T-helper 1 cell treated with Interleukin-12 subunit alpha and Interleukin-12 subunit beta and Interleukin-4 antibody, amounts not matched to agents 30 ng/mL and 1 ng/mL, for 36 hours (primary cell): Measurements from ENCODE around the gene PAPPA2. TPM values are rescaled to one million over a fixed set of nuclear protein-coding genes. Genes with fewer than 3 reads are reported as not detected.

Experiments
- intact Hi-C: fragments of 100-400 bp; cut with micrococcal nuclease; formaldehyde crosslinking; loops from one replicate; pipeline ENCODE4 v1.15.1; 2024
- total RNA-seq: library from RNA; stranded (reverse); gene quantifications from 2 replicates; pipeline ENCODE4 v1.2.3, GENCODE V29; 2022

Gene PAPPA2
- total RNA-seq, 1 donor from 2014 or later = 0.12 TPM

DNA sequence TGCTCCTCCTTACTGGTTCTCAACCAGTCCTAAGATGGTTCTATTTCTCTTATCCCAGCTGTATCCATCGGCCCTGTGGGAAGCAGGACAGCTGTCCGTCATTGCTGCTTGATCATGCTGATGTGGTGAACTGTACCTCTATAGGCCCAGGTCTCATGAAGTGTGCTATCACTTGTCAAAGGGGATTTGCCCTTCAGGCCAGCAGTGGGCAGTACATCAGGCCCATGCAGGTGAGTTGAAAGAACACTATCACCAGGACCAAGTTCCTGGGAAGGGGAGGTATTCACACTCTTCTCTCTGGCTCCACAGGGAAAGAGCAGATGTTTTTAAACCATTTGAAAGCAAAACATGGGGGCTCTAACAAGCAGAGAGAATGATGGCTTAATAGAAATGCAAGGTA is 302.6 kb downstream of the PAPPA2 start:
- intact Hi-C loops = no loop called here

DNA sequence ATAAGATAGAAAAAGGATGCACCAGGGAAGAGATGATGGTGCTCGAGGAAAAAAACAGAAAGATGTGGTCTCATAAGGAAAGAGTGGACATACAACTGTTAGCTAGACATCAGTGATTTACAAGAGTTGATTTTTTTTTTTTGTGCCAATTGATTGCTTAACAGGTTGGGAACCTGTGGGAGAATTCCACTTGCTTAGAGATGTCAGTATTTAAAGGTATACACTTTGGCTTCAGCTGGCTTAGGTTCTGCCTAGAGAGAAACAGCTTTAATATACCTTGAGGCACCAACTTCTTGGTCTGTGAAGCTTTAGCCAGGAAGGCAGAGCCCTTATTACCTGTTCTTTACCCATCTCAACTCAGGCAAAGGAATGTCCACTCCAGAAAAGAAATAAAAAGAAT is 303.8 kb downstream of the PAPPA2 start:
- intact Hi-C loops = no loop called here

DNA sequence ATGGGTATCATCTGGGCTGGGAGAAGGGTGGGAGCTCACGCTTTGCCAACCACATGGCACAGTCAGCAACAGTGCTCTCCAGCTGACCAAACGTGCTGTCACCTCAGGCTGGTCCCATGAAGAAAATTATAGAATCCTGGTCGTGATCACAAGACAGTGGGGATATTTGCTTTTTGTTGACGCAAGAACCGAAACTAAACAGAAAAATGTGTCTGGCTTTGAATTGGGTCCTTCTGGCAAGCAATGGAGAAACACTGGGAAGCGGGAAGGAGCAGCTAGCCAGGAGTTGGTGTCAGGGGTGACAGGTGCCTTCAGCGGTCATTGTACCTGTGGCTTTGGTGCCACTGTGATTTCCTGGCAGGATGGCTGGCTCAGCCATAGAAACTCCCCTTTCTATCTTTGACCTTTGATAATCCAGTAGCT is 304.8 kb downstream of the PAPPA2 start:
- intact Hi-C loops = no loop called here

DNA sequence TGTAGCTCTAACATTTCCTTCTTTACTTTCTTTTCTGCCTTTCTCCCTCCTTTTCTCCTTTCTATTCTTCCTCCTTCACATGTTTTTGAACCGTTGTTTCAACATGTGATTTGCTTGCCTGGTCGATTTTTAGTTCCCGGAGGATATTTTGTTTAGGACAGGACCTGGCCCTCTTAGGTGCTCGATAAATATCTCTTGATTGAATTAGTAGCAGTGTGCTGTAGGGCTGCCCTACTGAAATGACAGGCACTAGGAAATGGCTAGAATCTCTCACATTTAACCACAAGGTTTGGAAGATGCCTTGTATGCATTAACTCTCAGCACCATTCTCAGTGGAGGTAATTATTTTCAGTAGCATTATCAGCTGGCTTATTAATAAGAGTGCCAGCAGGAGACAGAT is 305.6 kb downstream of the PAPPA2 start:
- intact Hi-C loops = no loop called here

DNA sequence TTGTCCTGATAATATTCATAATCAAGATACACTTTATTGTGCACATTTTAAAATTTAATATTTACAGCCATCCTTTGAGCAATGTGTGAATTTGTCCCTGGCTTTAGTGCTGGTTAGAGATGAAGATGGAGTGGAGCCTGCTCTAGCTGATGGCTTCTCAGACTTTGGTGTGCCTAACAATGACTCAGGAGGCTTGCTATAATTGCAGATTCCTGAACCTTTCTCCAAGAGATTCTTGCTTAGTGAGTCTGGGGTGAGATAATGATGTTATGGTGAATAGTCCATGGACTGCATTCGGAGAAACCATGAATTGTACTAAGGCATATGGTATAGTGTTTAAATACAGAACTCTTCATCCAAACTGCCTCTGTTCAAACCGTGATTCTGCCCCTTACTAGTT is 307.1 kb downstream of the PAPPA2 start:
- intact Hi-C loops = no loop called here

DNA sequence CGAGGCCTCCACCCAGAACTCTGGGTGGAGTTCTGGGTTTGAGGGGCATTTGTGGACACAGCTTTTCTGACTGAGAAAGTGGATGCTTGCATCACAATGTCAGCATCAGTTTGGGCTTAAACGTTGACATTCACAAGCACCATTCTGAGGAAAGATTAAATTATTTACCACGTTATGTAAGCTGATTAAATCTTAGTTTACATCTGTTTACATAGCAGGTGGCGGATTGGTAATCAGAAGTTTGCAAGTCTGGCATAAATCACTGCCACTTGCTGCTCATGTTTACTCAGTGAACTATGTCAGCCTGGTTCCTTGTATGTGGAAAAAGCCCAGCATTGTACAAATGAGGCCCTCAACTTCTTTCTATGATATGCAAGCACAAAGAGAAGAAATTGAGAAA is 310.1 kb downstream of the PAPPA2 start:
- intact Hi-C loops = no loop called here

DNA sequence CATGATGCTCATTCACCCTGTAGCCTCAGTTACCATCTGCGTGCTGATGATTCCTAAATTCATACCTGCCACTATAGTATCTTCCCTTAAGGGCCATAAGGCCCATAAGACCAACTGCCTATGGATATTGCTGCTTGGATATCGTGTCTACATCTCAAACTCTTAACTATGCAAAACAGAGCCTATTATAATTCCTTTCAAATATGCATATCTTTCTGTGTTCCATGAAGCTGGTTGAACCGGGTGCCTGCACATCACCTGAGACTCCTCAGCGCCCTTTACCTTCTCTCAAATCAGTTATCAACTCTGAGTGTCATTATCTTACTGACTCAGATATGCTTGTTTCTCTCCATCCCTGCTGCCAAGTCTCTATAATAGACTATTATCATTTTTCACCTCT is 311.2 kb downstream of the PAPPA2 start:
- intact Hi-C loops = no loop called here

DNA sequence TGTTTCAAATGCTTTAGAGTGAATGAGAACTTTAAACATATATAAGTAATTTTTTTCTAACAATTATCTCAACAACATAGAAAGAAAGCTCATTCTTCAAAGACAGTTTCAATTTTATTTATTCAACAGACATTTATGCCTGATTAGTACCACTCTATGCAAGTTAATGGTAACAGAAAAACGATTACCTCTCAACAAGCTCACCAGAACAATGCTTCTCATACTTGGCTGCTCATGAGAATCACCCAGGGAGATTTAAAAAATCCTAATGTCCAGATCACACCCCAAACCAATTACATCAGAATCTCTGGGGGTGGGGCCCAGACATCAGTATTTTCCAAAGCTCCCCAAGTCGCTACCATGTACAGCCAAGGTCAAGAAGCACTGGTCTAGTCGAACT is 312.4 kb downstream of the PAPPA2 start:
- intact Hi-C loops = no loop called here

DNA sequence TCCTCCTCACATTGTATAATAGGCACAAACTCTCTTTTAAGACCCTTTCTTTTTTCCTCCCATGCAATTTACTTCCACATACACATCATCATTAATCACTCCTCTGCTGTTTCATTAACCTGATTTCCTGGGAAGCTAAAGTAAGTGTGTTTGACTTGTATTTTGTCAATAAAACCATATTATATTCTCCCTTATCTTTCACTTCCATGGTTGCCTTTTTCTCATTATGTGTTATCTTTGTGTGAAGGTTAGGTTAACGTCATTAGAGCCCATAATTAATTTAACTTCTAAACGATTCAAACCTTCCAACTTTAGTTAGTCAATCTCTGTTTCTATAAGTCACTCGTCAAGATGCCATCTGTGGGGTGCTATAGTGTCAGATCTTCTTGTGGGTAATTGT is 313.0 kb downstream of the PAPPA2 start:
- intact Hi-C loops = no loop called here

DNA sequence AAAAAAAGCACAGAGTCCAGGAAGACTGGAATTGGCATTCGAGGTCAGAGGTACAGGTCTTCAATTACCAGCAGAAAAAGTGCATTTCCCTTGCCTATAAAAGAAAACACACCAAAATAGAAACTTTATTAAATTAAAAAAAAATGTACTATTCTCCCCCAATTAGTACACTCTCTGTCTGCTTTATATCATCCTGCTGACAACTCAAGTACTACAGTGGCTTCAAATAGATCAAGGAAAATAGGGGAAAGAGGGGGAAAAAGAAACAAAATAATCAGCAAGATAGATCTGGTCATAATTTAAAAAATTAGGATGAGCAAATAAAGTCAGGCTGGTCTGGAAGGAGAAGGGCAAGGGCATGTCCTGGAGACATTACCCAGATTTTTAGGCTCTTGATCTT is 315.1 kb downstream of the PAPPA2 start:
- intact Hi-C loops = no loop called here

DNA sequence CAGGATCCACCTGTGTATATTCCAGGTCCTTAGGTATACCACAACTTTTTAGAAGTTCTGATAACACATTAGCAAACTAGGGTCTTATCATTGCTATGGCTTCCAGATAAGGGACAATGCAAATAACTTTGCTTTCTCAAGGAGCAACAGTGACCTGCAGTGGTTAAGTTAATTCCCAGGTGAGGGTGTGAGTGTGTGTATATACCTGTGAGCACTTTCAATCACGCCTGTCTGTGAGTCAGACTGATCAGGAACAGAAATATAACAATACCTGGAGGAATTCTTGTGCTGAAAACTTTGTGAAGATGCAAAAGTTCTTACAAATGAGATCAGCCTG is 317.0 kb downstream of the PAPPA2 start:
- intact Hi-C loops = no loop called here

DNA sequence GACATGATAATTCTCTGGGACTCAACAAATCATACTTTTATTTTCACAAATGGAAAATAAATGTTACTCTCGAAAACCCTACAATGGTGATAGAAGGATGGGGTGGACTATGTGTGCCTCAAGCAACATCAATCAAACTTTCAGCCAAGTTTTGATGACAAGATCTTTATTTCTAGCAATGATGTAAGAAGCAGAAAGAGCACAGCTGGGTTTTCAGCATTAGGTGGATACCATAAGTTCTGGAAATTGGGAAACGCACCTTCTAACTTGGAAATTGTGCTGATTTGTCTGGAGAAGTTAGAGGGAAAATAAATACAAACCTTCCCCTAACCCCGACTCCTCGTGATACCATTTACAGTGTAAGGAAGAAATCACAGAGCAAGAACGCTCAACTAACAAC is 320.3 kb downstream of the PAPPA2 start:
- intact Hi-C loops = no loop called here

DNA sequence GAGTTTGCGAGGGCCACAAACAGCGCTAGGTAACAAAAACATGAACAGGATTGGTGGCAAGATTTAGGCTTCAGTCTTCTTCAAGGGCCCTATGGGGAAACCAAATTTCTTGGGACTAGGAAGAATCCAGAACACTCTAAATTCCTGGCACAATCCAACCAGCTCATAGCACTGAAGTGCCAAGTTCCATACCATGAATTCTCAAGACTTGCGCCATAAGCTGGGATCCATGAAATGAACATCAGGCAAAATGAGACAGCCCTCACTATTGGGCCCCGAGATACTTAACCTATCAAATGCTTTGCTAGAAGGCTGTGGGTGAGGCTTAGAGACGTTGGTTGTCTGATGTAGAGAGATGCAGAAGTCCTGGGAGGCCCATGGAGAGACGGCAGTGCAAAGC is 322.1 kb downstream of the PAPPA2 start:
- intact Hi-C loops = no loop called here

DNA sequence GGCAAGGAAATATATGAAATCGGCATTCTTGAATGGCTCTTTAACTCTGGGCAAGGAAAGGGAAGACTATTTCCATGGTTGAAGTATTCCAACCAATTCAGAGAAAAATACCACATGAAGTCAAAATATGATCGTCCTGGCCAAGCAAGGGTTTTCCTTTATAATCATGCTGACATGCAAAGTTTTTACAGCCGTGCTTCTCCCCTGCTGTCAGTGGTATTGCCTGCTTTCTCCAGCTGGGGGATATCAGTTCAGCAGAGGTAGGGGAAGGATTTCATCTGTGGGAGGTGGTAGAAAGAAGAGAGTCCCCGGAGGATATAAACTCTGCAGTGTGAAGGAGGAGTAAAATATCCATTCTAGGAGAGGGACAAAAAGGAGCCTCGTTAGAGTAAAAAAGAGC is 322.8 kb downstream of the PAPPA2 start:
- intact Hi-C loops = no loop called here

DNA sequence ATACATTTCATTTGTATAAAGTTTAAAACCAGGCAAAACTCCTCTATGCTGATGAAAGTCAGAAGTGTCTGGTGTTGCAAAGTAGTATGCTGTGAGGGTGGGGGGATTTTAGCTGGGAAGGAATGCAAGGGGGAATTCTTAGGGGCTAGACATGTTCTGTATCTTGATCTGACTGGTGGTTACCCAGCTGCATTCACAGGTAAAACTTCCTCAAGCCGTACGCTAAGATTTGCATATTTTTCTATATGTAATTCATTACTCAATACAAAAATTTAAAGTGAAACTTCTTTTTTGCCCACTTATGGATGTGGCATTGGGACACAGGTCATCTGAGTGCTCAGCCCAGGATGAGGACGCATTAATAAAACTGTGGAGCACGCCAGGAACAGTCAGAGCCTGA is 323.3 kb downstream of the PAPPA2 start:
- intact Hi-C loops = no loop called here

DNA sequence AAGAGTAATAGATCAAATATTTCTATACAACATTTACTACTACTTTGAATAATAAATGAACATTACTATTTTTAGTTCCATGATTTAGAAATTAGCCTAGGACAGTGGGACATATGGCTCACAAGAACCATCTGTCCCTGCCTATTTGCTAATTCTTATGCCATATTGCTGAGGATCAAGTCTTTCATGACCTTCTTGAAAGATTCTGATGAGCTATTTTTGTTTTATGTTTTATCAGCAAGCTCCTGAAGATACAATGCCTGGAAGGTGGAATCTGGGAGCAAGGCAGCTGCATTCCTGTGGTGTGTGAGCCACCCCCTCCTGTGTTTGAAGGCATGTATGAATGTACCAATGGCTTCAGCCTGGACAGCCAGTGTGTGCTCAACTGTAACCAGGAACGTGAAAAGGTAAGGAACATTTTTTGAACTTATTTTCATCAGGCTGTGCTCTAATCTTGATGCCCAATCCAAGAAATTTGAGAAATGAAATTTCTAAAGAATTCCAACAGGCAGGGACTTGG is 326.7 kb downstream of the PAPPA2 start:
- intact Hi-C loops = no loop called here

DNA sequence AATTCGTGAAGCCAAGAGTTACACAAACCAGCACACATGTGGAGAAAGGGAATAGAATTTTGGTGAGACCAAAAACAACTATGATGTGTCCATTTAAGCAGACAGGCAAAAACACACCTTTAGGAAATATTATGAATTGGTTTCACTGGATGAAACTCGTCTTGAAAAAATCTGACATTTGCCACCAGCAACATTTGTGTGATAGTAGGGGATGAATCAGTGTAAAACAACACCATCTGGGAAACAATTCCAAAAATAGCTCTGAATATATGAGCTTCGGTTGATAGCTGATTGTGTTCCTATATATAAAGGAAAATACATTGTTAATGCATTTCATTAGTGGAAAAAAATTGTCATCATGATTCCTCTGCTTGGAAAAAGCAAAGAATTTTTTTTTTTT is 327.8 kb downstream of the PAPPA2 start:
- intact Hi-C loops = no loop called here

DNA sequence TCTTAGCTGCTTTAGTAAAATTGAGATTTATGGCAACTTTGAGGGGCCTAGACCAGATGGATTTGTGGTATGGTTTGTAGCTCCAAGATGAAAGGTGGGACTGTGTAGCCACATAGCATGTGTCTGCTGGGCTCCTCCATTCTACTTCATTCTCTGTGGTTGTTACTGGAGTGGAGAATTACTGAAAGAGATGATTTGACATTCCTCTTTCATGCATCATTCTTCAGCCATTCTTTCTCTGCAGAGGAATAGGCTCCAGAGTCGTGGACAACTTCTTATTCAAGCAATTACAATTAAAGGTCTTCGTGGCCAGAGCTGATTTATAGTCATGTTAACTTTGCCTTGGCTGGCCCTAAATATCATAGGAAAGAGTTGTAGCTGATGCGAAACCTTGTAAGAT is 328.9 kb downstream of the PAPPA2 start:
- intact Hi-C loops = no loop called here

DNA sequence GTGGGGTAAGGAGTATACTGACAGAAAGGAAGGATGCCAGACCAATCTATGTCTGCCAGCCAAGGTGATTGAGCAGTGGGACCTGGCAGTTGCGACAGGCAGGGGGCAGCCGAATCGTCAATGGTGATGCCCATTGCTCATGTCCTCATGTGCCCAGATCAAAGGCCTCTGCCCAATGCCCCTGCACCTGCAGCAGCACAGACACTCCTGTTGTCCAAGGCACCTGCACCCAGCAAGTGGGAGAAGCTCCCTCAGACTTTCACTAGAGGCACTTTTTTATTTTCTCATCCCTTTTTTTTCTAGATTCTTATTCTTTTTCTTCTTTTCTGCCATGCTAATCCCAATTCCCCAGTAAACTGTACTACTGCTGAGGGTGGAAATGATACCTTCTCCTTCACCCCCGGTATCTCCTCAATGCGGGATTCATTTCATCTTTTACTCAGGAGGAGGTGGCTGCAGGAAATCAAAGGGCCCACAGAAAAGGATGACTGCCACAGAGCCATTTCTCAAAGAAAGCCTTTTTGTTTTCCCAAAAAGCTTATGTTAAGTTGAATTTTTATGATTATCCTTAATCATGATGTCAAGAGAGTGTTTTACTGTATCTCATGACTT is 332.0 kb downstream of the PAPPA2 start:
- intact Hi-C loops = no loop called here

DNA sequence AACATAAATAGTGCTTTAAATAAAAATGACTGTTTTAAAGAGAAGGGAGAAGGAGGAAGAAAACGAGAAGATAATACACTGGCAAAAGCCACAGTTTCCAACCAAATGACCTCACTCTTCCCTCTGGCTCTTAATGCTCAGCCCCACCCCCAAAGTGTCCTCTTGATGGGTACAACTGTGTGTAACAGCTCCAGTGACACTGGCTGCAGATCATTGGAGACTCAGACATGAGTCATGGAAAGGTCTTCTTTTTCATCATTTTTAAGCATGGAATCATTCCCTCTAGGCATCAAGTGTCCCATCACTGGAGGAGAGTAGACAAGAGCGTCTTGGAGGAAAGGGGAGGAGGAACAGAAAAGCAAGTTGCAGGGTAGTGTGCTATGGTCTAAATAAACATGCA is 333.0 kb downstream of the PAPPA2 start:
- intact Hi-C loops = no loop called here

DNA sequence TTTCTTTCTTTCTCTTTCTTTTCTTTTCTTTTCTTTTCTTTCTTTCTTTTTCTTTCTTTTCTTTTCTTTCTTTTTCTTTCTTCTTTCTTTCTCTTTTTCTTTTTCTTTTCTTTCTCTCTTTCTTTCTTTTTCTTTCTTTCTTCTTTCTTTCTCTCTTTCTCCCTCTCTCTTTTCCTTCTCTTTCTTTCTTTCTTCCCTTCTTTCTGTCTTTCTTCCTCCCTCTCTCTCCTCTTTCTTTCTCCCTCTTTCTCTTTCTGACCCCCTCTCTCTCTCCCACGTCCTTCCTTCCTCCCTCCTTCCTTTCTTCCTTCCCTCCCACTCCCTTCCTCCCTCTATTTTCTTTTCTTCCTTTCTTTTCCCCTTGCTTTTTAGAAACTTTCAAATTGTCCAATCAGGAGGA is 333.6 kb downstream of the PAPPA2 start:
- intact Hi-C loops = no loop called here

DNA sequence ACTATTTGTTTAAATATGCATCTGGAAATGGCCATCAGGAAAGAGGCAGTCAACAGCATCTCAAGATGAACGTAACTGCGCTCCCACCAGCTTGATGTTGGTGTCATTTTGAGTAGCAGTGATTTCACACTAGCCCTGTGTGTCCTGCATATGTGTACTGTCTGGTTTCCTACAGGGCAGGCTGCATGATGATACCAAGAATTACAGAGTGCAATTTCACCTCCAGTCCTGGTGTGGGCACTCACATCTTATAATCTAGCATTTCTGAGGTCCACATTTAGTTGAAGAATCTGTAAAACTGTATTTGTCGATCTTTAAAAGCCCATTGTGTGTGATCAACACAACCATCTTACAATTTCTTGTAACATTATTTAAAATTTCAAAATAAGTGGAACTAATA is 336.4 kb downstream of the PAPPA2 start:
- intact Hi-C loops = no loop called here

DNA sequence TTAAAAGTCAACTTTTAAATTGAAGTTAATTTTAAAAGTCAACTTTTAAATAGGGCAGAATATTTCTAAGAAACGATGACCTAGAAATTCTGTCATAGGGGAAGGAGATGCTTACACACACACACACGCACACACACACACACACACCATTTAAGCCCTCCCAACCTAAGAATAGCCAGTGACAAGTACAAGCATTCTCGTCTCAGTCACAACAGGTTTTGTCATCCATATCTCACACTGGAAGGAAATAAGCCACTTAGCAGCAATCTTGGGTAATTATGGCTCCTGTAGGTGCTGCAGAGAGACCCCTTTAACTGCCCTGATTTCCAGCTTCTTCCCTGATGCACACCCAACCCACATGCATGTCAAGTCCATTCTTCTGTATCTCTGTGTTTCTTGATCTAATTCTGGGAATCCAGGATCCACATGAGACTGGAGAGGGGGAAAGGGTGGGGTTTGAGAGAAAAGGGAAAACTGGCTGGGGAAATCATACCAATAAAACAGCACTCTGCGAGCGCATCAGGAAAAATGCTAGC is 338.1 kb downstream of the PAPPA2 start:
- intact Hi-C loops = no loop called here

DNA sequence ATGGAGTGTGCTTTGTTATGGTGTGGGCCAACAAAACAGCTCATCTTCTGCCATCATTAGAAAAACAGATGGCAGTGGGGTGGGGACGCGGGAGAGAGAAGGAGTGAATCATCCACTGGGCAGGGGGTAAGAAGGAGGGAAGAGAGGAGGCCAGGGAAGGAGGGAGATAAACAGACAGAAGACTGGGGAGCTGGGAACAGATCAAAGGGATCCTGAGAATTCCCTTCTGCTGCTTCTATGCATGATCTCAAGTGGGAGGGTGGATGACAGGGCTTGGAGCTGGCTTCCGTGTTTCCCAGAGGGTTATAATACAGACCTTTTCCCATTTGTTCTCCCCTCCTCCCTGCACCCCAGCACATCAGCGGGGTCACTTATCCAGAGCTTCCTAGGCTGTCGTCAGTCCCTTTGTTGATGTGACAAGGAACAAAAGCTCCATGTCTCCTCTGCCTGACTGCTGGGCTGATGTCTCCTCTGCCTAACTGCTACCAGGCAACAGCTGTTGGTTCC is 338.6 kb downstream of the PAPPA2 start:
- intact Hi-C loops = no loop called here
